PC-9 (cell line): ENCODE measurements around the gene PRKG2. TPM values are rescaled to one million over a fixed set of nuclear protein-coding genes. Genes with fewer than 3 reads are reported as not detected.

Experiments
- BruUV-seq: library from RNA; stranded (reverse); fragments of 400-500 nt; replicated peaks from 2 replicates; lab custom pipeline; 2021; lab: Mats Ljungman, UMichigan
- CTCF ChIA-PET: fragments of 300-600 bp; sonication (Branson Sonifier 250); formaldehyde crosslinking; loops from one replicate; lab custom pipeline; 2022; ENCODE audit warnings: antibody characterized with exemption; lab: Charles Lee
- POLR2A ChIA-PET: fragments of 300-600 bp; sonication (Branson Sonifier 250); formaldehyde crosslinking; loops from one replicate; lab custom pipeline; 2022; ENCODE audit warnings: antibody characterized with exemption; ENCODE audit not compliant: unreplicated experiment; lab: Charles Lee
- DNase-seq, 2 experiments: peaks; one replicate each; pipeline versions ENCODE4 v3.0.0 to v3.0.0-alpha.2; 2015 to 2022; ENCODE audit warnings: mixed read lengths in 1 of 2
- H2AFZ ChIP-seq: fragments of 200-600 bp; sonication (generic); 2 replicates; pipeline ENCODE4 v1.8.1; 2017; ENCODE audit warnings: antibody characterized with exemption
- H3F3A ChIP-seq: fragments of 200-600 bp; sonication (generic); 2 replicates; pipeline ENCODE4 v1.8.1; 2017; ENCODE audit warnings: antibody characterized with exemption, mild to moderate bottlenecking, low read depth; ENCODE audit not compliant: insufficient read depth
- H3K27ac ChIP-seq: fragments of 200-600 bp; sonication (generic); 2 replicates; pipeline ENCODE4 v1.6.1; 2016; ENCODE audit warnings: mixed run types
- H3K27me3 ChIP-seq: fragments of 200-600 bp; sonication (generic); 2 replicates; pipeline ENCODE4 v1.6.1; 2016; ENCODE audit warnings: low read depth, mixed run types; ENCODE audit not compliant: insufficient read depth
- H3K36me3 ChIP-seq: fragments of 200-600 bp; sonication (generic); 2 replicates; pipeline ENCODE4 v1.6.1; 2016; ENCODE audit warnings: low read depth, mixed run types
- H3K4me1 ChIP-seq: fragments of 200-600 bp; sonication (generic); replicated peaks from 2 replicates; pipeline ENCODE4 v1.6.1; 2016; ENCODE audit warnings: mixed run types; ENCODE audit not compliant: insufficient read depth
- H3K4me2 ChIP-seq: fragments of 200-600 bp; sonication (generic); 2 replicates; pipeline ENCODE4 v1.6.1; 2017; ENCODE audit warnings: mixed run types
- H3K4me3 ChIP-seq: fragments of 200-600 bp; sonication (generic); 2 replicates; pipeline ENCODE4 v1.6.1; 2016; ENCODE audit warnings: mixed run types
- H3K79me2 ChIP-seq: fragments of 200-600 bp; sonication (generic); 2 replicates; pipeline ENCODE4 v1.6.1; 2017; ENCODE audit warnings: low read depth, mixed run types
- H3K9me2 ChIP-seq: fragments of 200-600 bp; sonication (generic); 2 replicates; pipeline ENCODE4 v1.8.1; 2017; ENCODE audit warnings: mild to moderate bottlenecking; ENCODE audit not compliant: insufficient read depth
- H3K9me3 ChIP-seq: fragments of 200-600 bp; sonication (generic); 2 replicates; pipeline ENCODE4 v1.8.1; 2016; ENCODE audit warnings: low read depth; ENCODE audit not compliant: insufficient read depth
- H4K20me1 ChIP-seq: fragments of 200-600 bp; sonication (generic); 2 replicates; pipeline ENCODE4 v1.8.1; 2017; ENCODE audit not compliant: insufficient read depth
- CTCF ChIP-seq: fragments of 200-600 bp; sonication (generic); conservative IDR thresholded peaks from 2 replicates; pipeline ENCODE4 v1.6.1; 2017; ENCODE audit warnings: mixed run types, antibody characterized with exemption, mild to moderate bottlenecking, moderate library complexity
- EZH2 ChIP-seq: fragments of 200-600 bp; sonication (generic); IDR thresholded peaks from 2 replicates; pipeline ENCODE4 v1.8.0; 2017; ENCODE audit warnings: antibody characterized with exemption, low read depth
- intact Hi-C: fragments of 100-400 bp; cut with micrococcal nuclease; formaldehyde crosslinking; loops from one replicate; pipeline ENCODE4 v1.10.0; 2022; ENCODE audit not compliant: unreplicated experiment
- total RNA-seq: library from RNA; stranded (reverse); gene quantifications from 2 replicates; pipeline ENCODE4 v1.2.3, GENCODE V29; 2021

Gene PRKG2
- total RNA-seq, 1 experiment from 2014 or later = not detected

GRCh38 chr4:81102107-81102506, 112.9 kb downstream of the PRKG2 start:
- H3K9me2 ChIP-seq = no peaks in the 10 kb centered on the region
- no peak for TF ChIP-seq CTCF
- no peak for TF ChIP-seq EZH2

DNA sequence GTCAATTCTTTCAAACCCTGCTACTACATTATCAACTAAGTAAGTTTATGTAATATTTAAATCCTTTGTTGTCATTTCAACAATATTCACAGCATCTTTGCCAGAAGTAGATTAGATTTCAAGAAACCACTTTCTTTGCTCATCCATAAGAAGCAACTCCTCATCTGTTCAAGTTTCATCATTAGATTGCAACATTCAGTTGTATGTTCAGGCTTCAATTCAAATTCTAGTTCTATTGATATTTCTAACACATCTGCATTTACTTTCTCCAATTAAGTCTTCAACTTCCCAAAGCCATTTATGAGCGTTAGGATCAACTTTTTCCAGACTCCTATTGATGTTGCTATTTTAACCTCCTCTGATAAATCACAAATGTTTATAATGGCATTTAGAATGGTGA, 118.5 kb downstream of the PRKG2 start:
- POLR2A ChIA-PET = no interaction called here
- Histone ChIP-seq H3K4me3 (no peak overlapping the region), H3K27me3 (no peaks in the 10 kb centered on the region), H3F3A (no peaks in the 10 kb centered on the region), H3K9me3 (no peaks in the 10 kb centered on the region), H3K4me1 (no peaks in the 10 kb centered on the region), H3K36me3 (no peaks in the 10 kb centered on the region), H3K9me2 (no peaks in the 10 kb centered on the region), H4K20me1 (no peaks in the 10 kb centered on the region), H3K4me2 (no peak overlapping the region), H3K79me2 (no peaks in the 10 kb centered on the region), H2AFZ (no peak overlapping the region), H3K27ac (no peak overlapping the region)
- no TSS peak for BruUV-seq
- DNase-seq = no peak
- TF ChIP-seq EZH2 (no peak), CTCF (no peak)
- intact Hi-C loops = no loop called here
- CTCF ChIA-PET = no interaction called here

More at GRCh38 chr4:81102107-81102506, 112.9 kb downstream of the PRKG2 start:
- H3K27ac ChIP-seq = no peak overlapping the region
- CTCF ChIA-PET = no interaction called here
- no TSS peak for BruUV-seq
- H3K9me3 ChIP-seq = no peaks in the 10 kb centered on the region
- no peaks in the 10 kb centered on the region for H3K36me3 ChIP-seq
- H4K20me1 ChIP-seq = no peaks in the 10 kb centered on the region
- H3K27me3 ChIP-seq = no peaks in the 10 kb centered on the region
- DNase-seq = no peak
- H3K4me2 ChIP-seq = no peak overlapping the region
- no peaks in the 10 kb centered on the region for H3K4me1 ChIP-seq
- intact Hi-C loops = no loop called here
- H3K4me3 ChIP-seq = no peak overlapping the region
- POLR2A ChIA-PET = no interaction called here
- no peak overlapping the region for H2AFZ ChIP-seq
- no peaks in the 10 kb centered on the region for H3K79me2 ChIP-seq
- no peaks in the 10 kb centered on the region for H3F3A ChIP-seq

- TF ChIP-seq CTCF = no peak
- no peak for TF ChIP-seq EZH2
- H3K9me2 ChIP-seq = no peaks in the 10 kb centered on the region
- intact Hi-C loops = no loop called here
- CTCF ChIA-PET = no interaction called here
- POLR2A ChIA-PET = no interaction called here
- H3K4me2 ChIP-seq = no peak overlapping the region
- H3K4me1 ChIP-seq = no peaks in the 10 kb centered on the region
- no peak for DNase-seq
- H3K27ac ChIP-seq = no peak overlapping the region
- no peaks in the 10 kb centered on the region for H3K9me3 ChIP-seq
- H2AFZ ChIP-seq = no peak overlapping the region
- no peaks in the 10 kb centered on the region for H3K79me2 ChIP-seq
- H3K27me3 ChIP-seq = no peaks in the 10 kb centered on the region
- no peak overlapping the region for H3K4me3 ChIP-seq
- H3K36me3 ChIP-seq = no peaks in the 10 kb centered on the region
- H3F3A ChIP-seq = no peaks in the 10 kb centered on the region
- no peaks in the 10 kb centered on the region for H4K20me1 ChIP-seq
- no TSS peak for BruUV-seq
Measured at GRCh38 chr4:81095389-81095788, 119.6 kb downstream of the PRKG2 start.
